Natural killer cell (primary cell): ENCODE results near the gene ADAM23. TPM values are rescaled to one million over a fixed set of nuclear protein-coding genes. Genes with fewer than 3 reads are reported as not detected.

Experiments used
- ATAC-seq, 3 donors: fragments of 150-1000 bp in 2 of 3; fragments of 200-7000 bp in 1 of 3; cut with Tn5 transposase; 1 replicate in 1 of 3; 2 replicates in 2 of 3; pipeline ENCODE4 v1.10.0; 2021; ENCODE audit warnings: mild to moderate bottlenecking in 2 of 3, moderate library complexity in 2 of 3
- DNase-seq, 2 donors: peaks; one replicate each; pipeline versions ENCODE4 v3.0.0 to v3.0.0-alpha.2; 2013 to 2021; ENCODE audit warnings: mixed read lengths in 1 of 2
- H3K27ac ChIP-seq: one replicate; pipeline ENCODE4 v1.5.1; 2013; ENCODE audit warnings: mild to moderate bottlenecking, low read length
- H3K27me3 ChIP-seq: one replicate; pipeline ENCODE4 v1.6.1; 2013; ENCODE audit warnings: low read length; ENCODE audit not compliant: control insufficient read depth, insufficient read depth
- H3K36me3 ChIP-seq: one replicate; pipeline ENCODE4 v1.6.1; 2013; ENCODE audit warnings: low read length; ENCODE audit not compliant: control insufficient read depth, insufficient read depth
- H3K4me1 ChIP-seq: one replicate; pipeline ENCODE4 v1.6.1; 2013; ENCODE audit warnings: low read length; ENCODE audit not compliant: control insufficient read depth, insufficient read depth
- H3K4me3 ChIP-seq: one replicate; pipeline ENCODE4 v1.5.1; 2013; ENCODE audit warnings: low read length
- H3K9me3 ChIP-seq: one replicate; pipeline ENCODE4 v1.6.1; 2013; ENCODE audit warnings: low read length; ENCODE audit not compliant: control insufficient read depth, insufficient read depth
- H3K27ac Mint-ChIP-seq, 2 donors: one replicate each; pipeline ENCODE4 v1.8.0; 2022; ENCODE audit warnings: mild to moderate bottlenecking in 2 of 2, mixed read lengths in 2 of 2, moderate library complexity in 1 of 2
- H3K27me3 Mint-ChIP-seq, 2 donors: one replicate each; pipeline ENCODE4 v1.8.0; 2022; ENCODE audit warnings: low read depth in 2 of 2, mixed read lengths in 2 of 2
- H3K36me3 Mint-ChIP-seq: one replicate; pipeline ENCODE4 v1.8.0; 2022; ENCODE audit warnings: mixed read lengths
- H3K4me1 Mint-ChIP-seq, 2 donors: one replicate each; pipeline ENCODE4 v1.8.0; 2022; ENCODE audit warnings: mixed read lengths in 2 of 2
- H3K4me3 Mint-ChIP-seq: one replicate; pipeline ENCODE4 v1.8.0; 2022; ENCODE audit warnings: mild to moderate bottlenecking, moderate library complexity, mixed read lengths
- H3K9me3 Mint-ChIP-seq, 2 donors: one replicate each; pipeline ENCODE4 v1.8.0; 2022; ENCODE audit warnings: mixed read lengths in 2 of 2
- CTCF ChIP-seq: fragments of 200-600 bp; IDR thresholded peaks from one replicate; pipeline ENCODE4 v1.8.0; 2022; ENCODE audit warnings: antibody characterized with exemption
- WGBS: methylation state at CpG from one replicate; pipeline ENCODE4 v1.1.7; 2013; ENCODE audit warnings: missing lambda C conversion rate; ENCODE audit not compliant: insufficient coverage; 5-methylcytosine and 5-hydroxymethylcytosine counted together
- intact Hi-C: fragments of 100-400 bp; cut with micrococcal nuclease; formaldehyde crosslinking; loops from one replicate; pipeline ENCODE4 v1.14.2; 2022
- total RNA-seq, 4 donors: library from RNA; stranded (reverse); fragments of 120-200 nt in 1 of 4; gene quantifications; one replicate each; pipeline versions ENCODE4 v1.2.3 to v1.2.4, GENCODE V29; 2013 to 2022

ADAM23 gene
- total RNA-seq, 3 donors from 2014 or later (not counting 1 experiment from before 2014, with no cell fraction given): 1.6 TPM; not detected in 2

GRCh38 chr2:206515580-206515979 is 72.2 kb downstream of the ADAM23 start:
- TF ChIP-seq CTCF: no peak
- Mint-ChIP-seq H3K4me3 (no peak overlapping the region), H3K4me1 (no peaks in the 10 kb centered on the region), H3K27me3 (peaks cover 0 to 8% of the 10 kb centered on the region in 2 donors), H3K36me3 (no peaks in the 10 kb centered on the region), H3K27ac (no peak overlapping the region), H3K9me3 (peaks cover 0 to 5% of the 10 kb centered on the region in 2 donors)
- Histone ChIP-seq H3K27ac (no peak overlapping the region), H3K36me3 (no peaks in the 10 kb centered on the region), H3K4me1 (no peaks in the 10 kb centered on the region), H3K27me3 (no peaks in the 10 kb centered on the region), H3K9me3 (no peaks in the 10 kb centered on the region), H3K4me3 (no peak overlapping the region)
- intact Hi-C loops: no loop called here
- 80% methylated on average over 1 of the region's 1 CpG for WGBS
- DNase-seq (no peak), ATAC-seq (no peak)

DNA sequence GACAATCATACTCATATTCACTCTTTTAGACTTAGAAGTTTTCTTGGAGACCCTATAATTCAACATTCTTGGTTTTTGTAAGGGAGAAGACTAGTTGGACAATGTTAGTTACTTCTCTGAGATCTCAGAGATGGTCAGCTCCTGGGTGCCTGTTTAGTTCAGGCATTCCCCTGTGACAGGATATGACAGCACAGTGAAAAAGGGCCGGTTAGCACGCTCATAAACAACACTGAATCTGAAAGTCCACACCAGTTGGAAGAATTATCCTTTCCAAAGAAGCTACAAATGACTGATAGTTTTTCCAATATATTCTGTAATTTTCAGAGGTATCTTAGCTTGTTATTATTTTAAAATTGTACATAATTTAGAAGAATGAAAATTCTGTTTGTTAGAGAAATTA is 75.7 kb downstream of the ADAM23 start:
- H3K27me3 Mint-ChIP-seq: no peaks in the 10 kb centered on the region
- Histone ChIP-seq H3K27me3 (no peaks in the 10 kb centered on the region), H3K9me3 (no peaks in the 10 kb centered on the region), H3K4me1 (no peaks in the 10 kb centered on the region), H3K4me3 (no peak overlapping the region), H3K27ac (no peak overlapping the region), H3K36me3 (no peaks in the 10 kb centered on the region)
- no peaks in the 10 kb centered on the region for H3K36me3 Mint-ChIP-seq
- H3K27ac Mint-ChIP-seq: no peak overlapping the region
- no peak overlapping the region for H3K4me3 Mint-ChIP-seq
- no peaks in the 10 kb centered on the region for H3K9me3 Mint-ChIP-seq
- 76% methylated on average over 2 of the region's 2 CpGs for WGBS
- DNase-seq (no peak), ATAC-seq (no peak)
- H3K4me1 Mint-ChIP-seq: no peaks in the 10 kb centered on the region
- intact Hi-C loops: no loop called here
- TF ChIP-seq CTCF: no peak

DNA sequence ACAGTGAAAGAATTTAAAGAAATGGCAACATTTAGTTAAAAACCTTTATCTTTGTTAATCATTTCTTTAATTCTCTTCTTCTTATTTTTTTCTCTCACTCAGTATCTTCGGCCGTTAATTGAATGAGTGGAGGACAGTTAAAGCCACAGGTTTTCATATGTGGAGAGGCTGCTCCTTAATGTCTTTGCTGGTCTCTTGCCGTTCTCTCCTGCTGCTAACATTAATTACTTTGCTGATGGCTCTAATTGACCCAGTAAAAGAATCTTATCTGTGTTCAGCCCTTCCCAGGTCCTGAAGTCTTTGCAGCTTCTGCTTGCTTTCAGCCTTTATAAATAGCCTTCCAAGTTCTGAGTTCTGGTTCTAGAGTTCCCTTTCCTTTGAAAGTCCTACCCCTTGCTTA is 77.1 kb downstream of the ADAM23 start:
- no peak overlapping the region for H3K27ac ChIP-seq
- Mint-ChIP-seq H3K36me3 (no peaks in the 10 kb centered on the region), H3K27me3 (no peaks in the 10 kb centered on the region), H3K4me1 (no peaks in the 10 kb centered on the region), H3K9me3 (peaks cover 0 to 2% of the 10 kb centered on the region in 2 donors), H3K4me3 (no peak overlapping the region), H3K27ac (no peak overlapping the region)
- H3K27me3 ChIP-seq: no peaks in the 10 kb centered on the region
- ATAC-seq (no peak), DNase-seq (no peak)
- intact Hi-C loops: no loop called here
- no peaks in the 10 kb centered on the region for H3K36me3 ChIP-seq
- WGBS: 91% methylated on average over 3 of the region's 3 CpGs
- no peaks in the 10 kb centered on the region for H3K9me3 ChIP-seq
- no peak for TF ChIP-seq CTCF
- no peak overlapping the region for H3K4me3 ChIP-seq
- H3K4me1 ChIP-seq: no peaks in the 10 kb centered on the region

GRCh38 chr2:206521115-206521514 is 77.8 kb downstream of the ADAM23 start:
- TF ChIP-seq CTCF: no peak
- Histone ChIP-seq H3K4me3 (no peak overlapping the region), H3K27me3 (no peaks in the 10 kb centered on the region), H3K27ac (no peak overlapping the region), H3K36me3 (no peaks in the 10 kb centered on the region), H3K4me1 (no peaks in the 10 kb centered on the region), H3K9me3 (no peaks in the 10 kb centered on the region)
- Mint-ChIP-seq H3K27me3 (no peaks in the 10 kb centered on the region), H3K9me3 (peaks cover 0 to 2% of the 10 kb centered on the region in 2 donors), H3K27ac (no peak overlapping the region), H3K4me3 (no peak overlapping the region), H3K36me3 (no peaks in the 10 kb centered on the region), H3K4me1 (no peaks in the 10 kb centered on the region)
- no peak for ATAC-seq
- intact Hi-C loops: no loop called here
- no peak for DNase-seq
- WGBS: no CpG with 5 or more reads among the region's 3 CpGs
